ENCODE data around the gene OPA1. TPM values are rescaled to one million over a fixed set of nuclear protein-coding genes. Genes with fewer than 3 reads are reported as not detected.

OPA1 gene
- total and polyA plus RNA-seq, 10 donors = 9.8 to 58.2 (median 50.1) TPM

DNA sequence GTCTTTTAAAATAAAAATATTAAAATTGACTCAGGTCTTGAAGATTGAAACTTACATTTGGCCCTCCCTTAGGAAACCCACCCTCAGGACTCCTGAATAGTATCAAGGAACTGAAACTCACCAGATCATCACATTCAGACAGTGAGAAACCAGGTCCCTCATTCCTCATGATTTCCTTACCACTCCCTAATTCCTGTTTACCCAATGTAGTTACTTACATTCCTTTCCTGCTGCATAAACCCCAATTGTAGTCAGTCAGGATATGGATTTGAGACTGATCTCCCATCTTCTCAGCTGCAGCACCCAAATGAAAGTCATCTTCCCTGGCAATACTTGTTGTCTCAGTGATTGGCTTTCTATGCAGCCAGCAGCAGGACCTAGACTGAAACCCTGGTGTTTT lies 46.9 kb upstream of the OPA1 start:
- Histone ChIP-seq H3K27ac (no peak overlapping the region), H3K36me3 (no peaks in the 10 kb centered on the region), H3K27me3 (replicated peaks in 1 of 7) (no peaks in the 10 kb centered on the region), H3K4me1 (no peaks in the 10 kb centered on the region), H3K9me3 (peaks cover 0 to 17% (median 11%) of the 10 kb centered on the region in 8 donors), H3K4me3 (no peak overlapping the region)
- DNase-seq = no peak
- TF ChIP-seq POLR2A (IDR thresholded peaks at IDR 0.05) = no peak
- no peak for TF ChIP-seq POLR2AphosphoS5 (IDR thresholded peaks at IDR 0.05)
- TF ChIP-seq, protein P1, sequence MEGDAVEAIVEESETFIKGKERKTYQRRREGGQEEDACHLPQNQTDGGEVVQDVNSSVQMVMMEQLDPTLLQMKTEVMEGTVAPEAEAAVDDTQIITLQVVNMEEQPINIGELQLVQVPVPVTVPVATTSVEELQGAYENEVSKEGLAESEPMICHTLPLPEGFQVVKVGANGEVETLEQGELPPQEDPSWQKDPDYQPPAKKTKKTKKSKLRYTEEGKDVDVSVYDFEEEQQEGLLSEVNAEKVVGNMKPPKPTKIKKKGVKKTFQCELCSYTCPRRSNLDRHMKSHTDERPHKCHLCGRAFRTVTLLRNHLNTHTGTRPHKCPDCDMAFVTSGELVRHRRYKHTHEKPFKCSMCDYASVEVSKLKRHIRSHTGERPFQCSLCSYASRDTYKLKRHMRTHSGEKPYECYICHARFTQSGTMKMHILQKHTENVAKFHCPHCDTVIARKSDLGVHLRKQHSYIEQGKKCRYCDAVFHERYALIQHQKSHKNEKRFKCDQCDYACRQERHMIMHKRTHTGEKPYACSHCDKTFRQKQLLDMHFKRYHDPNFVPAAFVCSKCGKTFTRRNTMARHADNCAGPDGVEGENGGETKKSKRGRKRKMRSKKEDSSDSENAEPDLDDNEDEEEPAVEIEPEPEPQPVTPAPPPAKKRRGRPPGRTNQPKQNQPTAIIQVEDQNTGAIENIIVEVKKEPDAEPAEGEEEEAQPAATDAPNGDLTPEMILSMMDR (IDR thresholded peaks at IDR 0.05 in 8 of 11, conservative IDR thresholded peaks at IDR 0.05 in 3 of 11) = no peak
- intact Hi-C loops (cut with DNase I; ENCODE audit: low total_unique reads) = no loop called here

DNA sequence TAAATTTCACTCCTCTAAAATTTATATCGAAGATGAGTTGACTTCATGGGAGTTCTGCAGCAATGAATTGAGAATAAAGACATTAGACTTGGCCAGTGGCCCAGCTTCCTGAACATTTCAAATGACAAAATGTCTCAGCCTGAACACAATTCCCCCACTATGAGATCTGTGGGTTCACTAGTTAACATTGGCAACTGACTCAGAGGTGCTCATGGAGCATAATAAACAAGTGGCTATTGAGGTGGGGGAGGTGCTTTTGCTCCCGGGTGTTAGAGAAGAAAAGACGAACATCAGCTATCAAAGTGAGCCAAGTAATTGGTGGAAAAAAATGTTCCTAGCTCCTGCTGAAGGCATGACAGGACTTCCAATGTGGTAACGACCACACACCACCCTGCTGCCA lies 44.6 kb upstream of the OPA1 start:
- Histone ChIP-seq H3K36me3 (no peaks in the 10 kb centered on the region), H3K27me3 (replicated peaks in 1 of 7) (no peaks in the 10 kb centered on the region), H3K27ac (no peak overlapping the region), H3K4me1 (no peaks in the 10 kb centered on the region), H3K4me3 (no peak overlapping the region), H3K9me3 (peaks cover 0 to 17% (median 11%) of the 10 kb centered on the region in 8 donors)
- 58 to 76% (median 67%) methylated on average over 4 of the region's 4 CpGs for WGBS, 5 donors
- intact Hi-C loops (cut with DNase I; ENCODE audit: low total_unique reads) = no loop called here
- TF ChIP-seq POLR2AphosphoS5 (IDR thresholded peaks at IDR 0.05) (no peak), POLR2A (IDR thresholded peaks at IDR 0.05) (no peak)
- TF ChIP-seq, protein P1 (IDR thresholded peaks at IDR 0.05 in 8 of 11, conservative IDR thresholded peaks at IDR 0.05 in 3 of 11) = no peak
- DNase-seq = no peak

DNA sequence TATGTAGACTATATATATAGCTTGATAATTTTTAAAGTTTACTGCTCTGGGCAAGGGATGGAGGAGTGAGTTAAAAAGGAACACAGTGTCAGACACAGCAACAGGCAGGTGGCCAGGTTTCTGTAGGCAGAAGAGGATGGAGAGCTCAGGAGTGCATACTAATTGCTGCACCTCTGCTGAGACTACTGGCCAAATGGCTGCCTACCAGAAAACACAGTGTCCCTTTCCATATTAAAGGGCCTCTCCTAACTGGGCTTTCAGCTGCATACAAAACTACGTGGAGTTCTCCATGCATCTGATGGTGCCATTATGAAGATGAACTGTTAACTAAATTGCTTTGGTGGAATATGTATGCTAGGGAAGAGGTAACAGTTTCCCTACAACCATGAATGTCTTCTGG lies 40.1 kb upstream of the OPA1 start:
- Histone ChIP-seq H3K36me3 (no peaks in the 10 kb centered on the region), H3K4me1 (no peaks in the 10 kb centered on the region), H3K4me3 (no peak overlapping the region), H3K27ac (no peak overlapping the region), H3K27me3 (replicated peaks in 1 of 7) (no peaks in the 10 kb centered on the region), H3K9me3 (no peaks in the 10 kb centered on the region)
- no peak for DNase-seq
- intact Hi-C loops (cut with DNase I; ENCODE audit: low total_unique reads) = no loop called here
- TF ChIP-seq POLR2AphosphoS5 (IDR thresholded peaks at IDR 0.05) = no peak
- TF ChIP-seq, protein P1 (IDR thresholded peaks at IDR 0.05 in 8 of 11, conservative IDR thresholded peaks at IDR 0.05 in 3 of 11) = no peak
- no peak for TF ChIP-seq POLR2A (IDR thresholded peaks at IDR 0.05)
- 86 to 95% (median 93%) methylated on average over 1 of the region's 1 CpG for WGBS, 5 donors

DNA sequence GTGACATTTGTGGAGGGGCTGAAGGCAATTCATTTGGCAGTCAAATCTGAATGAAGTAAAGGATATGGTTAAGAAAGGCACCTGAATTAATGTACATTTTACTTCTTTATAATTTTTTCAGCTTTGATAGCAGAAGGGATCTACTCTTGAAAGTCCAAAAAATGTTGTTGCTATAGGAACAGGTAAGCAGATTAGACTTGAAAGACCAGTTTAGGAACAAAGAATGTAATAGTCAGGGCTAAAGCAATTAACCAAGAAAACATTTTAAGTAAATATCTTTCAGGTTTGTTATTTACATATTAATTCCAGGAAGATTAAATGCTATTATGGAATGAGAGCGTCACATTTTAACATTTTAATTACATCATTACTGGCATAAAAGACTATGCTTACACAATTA lies 39.4 kb upstream of the OPA1 start:
- no peaks in the 10 kb centered on the region for H3K4me1 ChIP-seq
- no peaks in the 10 kb centered on the region for H3K27me3 ChIP-seq (replicated peaks in 1 of 7)
- intact Hi-C loops (cut with DNase I; ENCODE audit: low total_unique reads) = no loop called here
- H3K27ac ChIP-seq = no peak overlapping the region
- no peak for DNase-seq
- no peaks in the 10 kb centered on the region for H3K36me3 ChIP-seq
- H3K9me3 ChIP-seq = no peaks in the 10 kb centered on the region
- TF ChIP-seq POLR2A (IDR thresholded peaks at IDR 0.05) = no peak
- TF ChIP-seq POLR2AphosphoS5 (IDR thresholded peaks at IDR 0.05) = no peak
- TF ChIP-seq, protein P1 (IDR thresholded peaks at IDR 0.05 in 8 of 11, conservative IDR thresholded peaks at IDR 0.05 in 3 of 11) = no peak
- H3K4me3 ChIP-seq = no peak overlapping the region
- 86 to 98% (median 96%) methylated on average over 1 of the region's 1 CpG for WGBS, 5 donors

Data from spleen (tissue), 11 donors.